ENCODE data around the gene GPR137.
"Not testable (repeated sequence)": the region's sequence is repeated elsewhere in the genome, so short reads cannot be mapped to it uniquely, and the experiment has no call there.

Gene GPR137

DNA sequence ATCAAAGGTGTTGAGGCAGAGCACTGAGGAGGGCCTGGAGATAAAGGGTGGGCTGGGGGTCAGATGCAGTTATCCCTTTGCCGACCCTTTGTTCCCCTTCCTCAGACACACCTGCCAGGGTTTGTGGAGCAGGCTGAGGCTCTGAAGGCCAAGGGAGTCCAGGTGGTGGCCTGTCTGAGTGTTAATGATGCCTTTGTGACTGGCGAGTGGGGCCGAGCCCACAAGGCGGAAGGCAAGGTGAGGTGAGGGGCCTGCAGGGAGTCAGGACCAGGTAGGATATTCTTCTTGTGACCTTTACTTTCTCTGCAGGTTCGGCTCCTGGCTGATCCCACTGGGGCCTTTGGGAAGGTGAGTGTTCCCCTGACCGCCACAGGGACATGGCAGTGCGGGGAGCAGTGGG lies 34.9 kb downstream of the GPR137 start:
- peak; percentile 31 for DNase-seq (ENCODE audit: low spot score)
- no peak for ATAC-seq (ENCODE audit: low read depth)
- Histone ChIP-seq H3K27me3 (ENCODE audit: insufficient read depth, poor library complexity, severe bottlenecking) (no peaks in the 10 kb centered on the region), H3K36me3 (ENCODE audit: low read depth) (peaks cover 35% of the 10 kb centered on the region), H3K4me3 (ENCODE audit: severe bottlenecking) (no peak overlapping the region), H3K4me1 (ENCODE audit: insufficient read depth, poor library complexity, severe bottlenecking) (peaks cover 38% of the 10 kb centered on the region), H3K27ac (ENCODE audit: poor library complexity, severe bottlenecking) (peak overlapping the region; percentile 95), H3K9me3 (ENCODE audit: severe bottlenecking) (no peaks in the 10 kb centered on the region)
- TF ChIP-seq, protein P1, sequence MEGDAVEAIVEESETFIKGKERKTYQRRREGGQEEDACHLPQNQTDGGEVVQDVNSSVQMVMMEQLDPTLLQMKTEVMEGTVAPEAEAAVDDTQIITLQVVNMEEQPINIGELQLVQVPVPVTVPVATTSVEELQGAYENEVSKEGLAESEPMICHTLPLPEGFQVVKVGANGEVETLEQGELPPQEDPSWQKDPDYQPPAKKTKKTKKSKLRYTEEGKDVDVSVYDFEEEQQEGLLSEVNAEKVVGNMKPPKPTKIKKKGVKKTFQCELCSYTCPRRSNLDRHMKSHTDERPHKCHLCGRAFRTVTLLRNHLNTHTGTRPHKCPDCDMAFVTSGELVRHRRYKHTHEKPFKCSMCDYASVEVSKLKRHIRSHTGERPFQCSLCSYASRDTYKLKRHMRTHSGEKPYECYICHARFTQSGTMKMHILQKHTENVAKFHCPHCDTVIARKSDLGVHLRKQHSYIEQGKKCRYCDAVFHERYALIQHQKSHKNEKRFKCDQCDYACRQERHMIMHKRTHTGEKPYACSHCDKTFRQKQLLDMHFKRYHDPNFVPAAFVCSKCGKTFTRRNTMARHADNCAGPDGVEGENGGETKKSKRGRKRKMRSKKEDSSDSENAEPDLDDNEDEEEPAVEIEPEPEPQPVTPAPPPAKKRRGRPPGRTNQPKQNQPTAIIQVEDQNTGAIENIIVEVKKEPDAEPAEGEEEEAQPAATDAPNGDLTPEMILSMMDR (IDR thresholded peaks at IDR 0.05; ENCODE audit: poor library complexity, severe bottlenecking) = no peak

DNA sequence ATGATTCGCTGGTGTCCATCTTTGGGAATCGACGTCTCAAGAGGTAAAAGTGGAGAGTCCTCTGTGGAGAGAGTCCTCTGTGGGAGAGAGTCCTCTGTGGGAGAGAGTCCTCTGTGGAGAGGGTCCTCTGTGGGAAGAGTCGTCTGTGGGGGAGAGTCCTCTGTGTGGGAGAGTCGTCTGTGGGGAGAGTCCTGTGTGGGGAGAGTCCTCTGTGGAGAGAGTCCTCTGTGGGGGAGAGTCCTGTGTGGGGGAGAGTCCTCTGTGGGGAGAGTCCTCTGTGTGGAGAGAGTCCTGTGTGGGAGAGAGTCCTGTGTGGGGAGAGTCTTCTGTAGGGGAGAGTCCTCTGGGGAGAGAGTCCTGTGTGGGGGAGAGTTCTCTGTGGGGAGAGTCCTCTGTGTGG lies 35.4 kb downstream of the GPR137 start:
- Histone ChIP-seq H3K9me3 (ENCODE audit: severe bottlenecking) (no peaks in the 10 kb centered on the region), H3K4me1 (ENCODE audit: insufficient read depth, poor library complexity, severe bottlenecking) (peaks cover 38% of the 10 kb centered on the region), H3K27ac (ENCODE audit: poor library complexity, severe bottlenecking) (peak overlapping the region; percentile 95), H3K27me3 (ENCODE audit: insufficient read depth, poor library complexity, severe bottlenecking) (no peaks in the 10 kb centered on the region), H3K4me3 (ENCODE audit: severe bottlenecking) (no peak overlapping the region), H3K36me3 (ENCODE audit: low read depth) (peaks cover 34% of the 10 kb centered on the region)
- TF ChIP-seq, protein P1 (IDR thresholded peaks at IDR 0.05; ENCODE audit: poor library complexity, severe bottlenecking) = no peak
- DNase-seq (ENCODE audit: low spot score) (no peak), ATAC-seq (ENCODE audit: low read depth) (no peak)

DNA sequence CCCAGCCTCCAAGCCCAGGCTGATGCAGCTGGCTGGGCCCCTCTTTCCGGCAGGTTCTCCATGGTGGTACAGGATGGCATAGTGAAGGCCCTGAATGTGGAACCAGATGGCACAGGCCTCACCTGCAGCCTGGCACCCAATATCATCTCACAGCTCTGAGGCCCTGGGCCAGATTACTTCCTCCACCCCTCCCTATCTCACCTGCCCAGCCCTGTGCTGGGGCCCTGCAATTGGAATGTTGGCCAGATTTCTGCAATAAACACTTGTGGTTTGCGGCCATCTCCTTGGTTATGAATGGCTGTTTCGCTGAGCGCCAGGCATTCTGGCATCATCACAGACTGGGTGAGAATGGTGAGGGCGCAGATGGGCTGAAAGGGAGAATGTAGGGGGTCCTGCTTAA lies 35.9 kb downstream of the GPR137 start:
- Histone ChIP-seq H3K9me3 (ENCODE audit: severe bottlenecking) (no peaks in the 10 kb centered on the region), H3K4me3 (ENCODE audit: severe bottlenecking) (no peak overlapping the region), H3K27ac (ENCODE audit: poor library complexity, severe bottlenecking) (peak overlapping the region; percentile 95), H3K36me3 (ENCODE audit: low read depth) (peaks cover 29% of the 10 kb centered on the region), H3K27me3 (ENCODE audit: insufficient read depth, poor library complexity, severe bottlenecking) (no peaks in the 10 kb centered on the region), H3K4me1 (ENCODE audit: insufficient read depth, poor library complexity, severe bottlenecking) (peaks cover 38% of the 10 kb centered on the region)
- DNase-seq (ENCODE audit: low spot score) = peak; percentile 78
- ATAC-seq (ENCODE audit: low read depth) = peak; percentile 63
- TF ChIP-seq, protein P1 (IDR thresholded peaks at IDR 0.05; ENCODE audit: poor library complexity, severe bottlenecking) = no peak

DNA sequence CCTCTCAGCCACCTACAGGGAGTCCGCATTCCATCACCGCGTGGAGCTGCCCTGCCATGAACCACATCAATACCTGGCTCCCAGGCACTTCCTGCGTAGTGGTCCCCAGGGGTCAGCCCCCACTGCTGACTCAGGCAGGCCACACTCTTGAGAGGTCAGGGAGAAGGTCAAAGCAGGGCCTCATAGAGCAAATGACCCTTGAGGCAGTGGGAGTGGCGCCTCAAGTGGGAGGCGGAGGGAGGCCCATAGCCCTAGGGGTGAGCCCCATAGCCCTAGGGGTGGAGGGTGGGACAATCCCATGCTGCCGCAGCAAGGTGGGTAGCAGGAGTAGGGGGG lies 37.2 kb downstream of the GPR137 start:
- H3K4me3 ChIP-seq (ENCODE audit: severe bottlenecking) = no peak overlapping the region
- no peaks in the 10 kb centered on the region for H3K27me3 ChIP-seq (ENCODE audit: insufficient read depth, poor library complexity, severe bottlenecking)
- TF ChIP-seq, protein P1 (IDR thresholded peaks at IDR 0.05; ENCODE audit: poor library complexity, severe bottlenecking) = no peak
- peak overlapping the region; percentile 95 for H3K27ac ChIP-seq (ENCODE audit: poor library complexity, severe bottlenecking)
- peaks cover 25% of the 10 kb centered on the region for H3K36me3 ChIP-seq (ENCODE audit: low read depth)
- H3K4me1 ChIP-seq (ENCODE audit: insufficient read depth, poor library complexity, severe bottlenecking) = peaks cover 38% of the 10 kb centered on the region
- ATAC-seq (ENCODE audit: low read depth) = no peak
- H3K9me3 ChIP-seq (ENCODE audit: severe bottlenecking) = no peaks in the 10 kb centered on the region
- DNase-seq (ENCODE audit: low spot score) = no peak

DNA sequence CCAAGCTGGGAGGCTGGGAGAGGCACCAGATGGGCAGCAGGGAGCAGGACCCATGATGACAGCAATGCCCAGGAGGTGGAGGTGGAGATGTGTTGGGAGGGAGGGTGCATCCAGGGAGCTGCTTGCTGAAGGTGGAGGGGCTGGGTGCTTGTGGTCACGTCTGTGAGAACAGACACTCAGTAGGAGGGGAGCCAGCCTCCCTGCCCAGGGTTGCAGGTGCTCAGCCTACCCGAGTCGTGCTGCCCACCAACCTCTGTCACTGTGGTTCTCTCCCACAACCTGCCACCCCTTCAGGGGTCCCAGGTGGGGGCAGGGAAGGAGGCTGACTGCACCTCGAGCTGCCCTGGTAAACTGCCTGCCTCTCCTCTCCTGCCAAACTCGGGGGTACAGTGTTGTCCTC lies 37.7 kb downstream of the GPR137 start:
- Histone ChIP-seq H3K4me1 (ENCODE audit: insufficient read depth, poor library complexity, severe bottlenecking) (peaks cover 38% of the 10 kb centered on the region), H3K4me3 (ENCODE audit: severe bottlenecking) (no peak overlapping the region), H3K36me3 (ENCODE audit: low read depth) (peaks cover 25% of the 10 kb centered on the region), H3K9me3 (ENCODE audit: severe bottlenecking) (no peaks in the 10 kb centered on the region), H3K27me3 (ENCODE audit: insufficient read depth, poor library complexity, severe bottlenecking) (no peaks in the 10 kb centered on the region), H3K27ac (ENCODE audit: poor library complexity, severe bottlenecking) (peak overlapping the region; percentile 95)
- ATAC-seq (ENCODE audit: low read depth) = no peak
- peak; percentile 45 for DNase-seq (ENCODE audit: low spot score)
- TF ChIP-seq, protein P1 (IDR thresholded peaks at IDR 0.05; ENCODE audit: poor library complexity, severe bottlenecking) = no peak

DNA sequence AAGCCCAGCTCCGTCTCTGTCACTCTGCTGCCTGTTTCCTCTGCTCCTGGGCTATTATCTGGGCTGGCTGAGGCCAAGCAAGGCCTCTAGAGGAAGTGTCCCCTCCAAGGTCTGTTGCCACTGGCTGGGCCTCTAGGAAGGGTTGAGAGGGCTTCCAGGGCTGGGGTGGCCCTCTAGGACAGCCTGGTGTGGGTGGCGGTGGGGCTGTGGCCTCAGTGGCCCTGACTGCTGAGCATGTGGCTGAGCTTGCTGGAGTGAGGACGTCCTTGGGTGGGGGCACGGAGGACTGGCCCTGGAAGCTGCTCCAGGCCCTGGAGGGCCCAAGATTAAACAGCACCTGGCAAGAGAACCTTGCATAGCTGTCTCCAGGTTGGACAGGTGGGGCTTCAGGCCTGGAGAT lies 38.3 kb downstream of the GPR137 start:
- not testable (repeated sequence) for ATAC-seq (ENCODE audit: low read depth)

More for the DNA sequence above, 38.3 kb downstream of the GPR137 start:
- H3K9me3 ChIP-seq (ENCODE audit: severe bottlenecking); H3K4me3 ChIP-seq (ENCODE audit: severe bottlenecking); H3K27me3 ChIP-seq (ENCODE audit: insufficient read depth, poor library complexity, severe bottlenecking): not testable (repeated sequence)
- DNase-seq (ENCODE audit: low spot score) = peak; percentile 46
- peaks cover 25% of the 10 kb centered on the region for H3K36me3 ChIP-seq (ENCODE audit: low read depth)
- H3K4me1 ChIP-seq (ENCODE audit: insufficient read depth, poor library complexity, severe bottlenecking) = peaks cover 38% of the 10 kb centered on the region
- peak overlapping the region; percentile 95 for H3K27ac ChIP-seq (ENCODE audit: poor library complexity, severe bottlenecking)

Data from RWPE2 (cell line).